GM11168 (cell line): Measurements from ENCODE around the gene ABCD1.
"Not testable (repeated sequence)": the region's sequence is repeated elsewhere in the genome, so short reads cannot be mapped to it uniquely, and the experiment has no call there.

ENCODE experiments used
- in situ Hi-C: fragments of 300-500 bp; cut with MboI; formaldehyde crosslinking; loops from one replicate; pipeline ENCODE4 v1.12.0; 2022; ENCODE audit warnings: low sequenced_read_pairs; ENCODE audit not compliant: unreplicated experiment

ABCD1 gene

DNA sequence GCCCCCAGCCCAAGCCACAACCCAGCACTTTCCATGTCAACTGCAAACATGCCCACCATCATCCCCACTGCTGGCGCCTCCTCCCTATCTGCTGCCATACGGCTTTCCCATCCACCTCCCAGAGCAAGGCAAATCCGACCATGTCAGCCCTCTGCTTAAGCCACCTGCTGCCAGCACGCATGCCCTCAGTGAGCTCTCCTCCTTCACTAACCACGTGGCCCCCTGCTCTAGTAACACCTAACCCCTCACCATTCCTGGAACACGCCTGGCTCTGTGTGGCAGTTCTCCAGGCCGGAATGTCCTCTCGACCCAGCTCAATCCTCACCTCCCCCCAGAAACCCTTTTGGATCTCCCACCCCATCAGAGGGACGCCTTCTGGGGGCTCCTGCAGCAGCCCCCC is 17.9 kb upstream of the ABCD1 start:
- in situ Hi-C loops, result no loop called here

DNA sequence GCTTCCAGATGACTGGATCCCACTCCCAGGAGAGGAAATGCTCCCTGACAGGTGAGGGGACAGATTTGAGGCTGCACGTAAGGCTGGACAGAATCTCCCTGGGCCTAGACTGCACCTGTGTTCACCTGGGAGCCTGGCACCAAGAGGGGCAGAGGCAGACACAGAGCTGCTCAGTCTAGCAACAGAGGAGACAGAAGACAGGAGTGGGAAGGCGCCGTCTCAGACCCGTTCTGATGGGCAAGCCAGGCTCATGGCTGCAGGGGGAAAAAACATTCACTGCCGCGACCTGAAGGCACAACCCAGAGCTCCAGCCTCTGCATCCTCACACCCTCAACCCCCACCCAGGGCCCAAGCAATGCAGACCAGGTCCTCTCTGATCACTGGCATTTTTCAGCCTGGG is 17.2 kb upstream of the ABCD1 start:
- in situ Hi-C loops, result no loop called here

DNA sequence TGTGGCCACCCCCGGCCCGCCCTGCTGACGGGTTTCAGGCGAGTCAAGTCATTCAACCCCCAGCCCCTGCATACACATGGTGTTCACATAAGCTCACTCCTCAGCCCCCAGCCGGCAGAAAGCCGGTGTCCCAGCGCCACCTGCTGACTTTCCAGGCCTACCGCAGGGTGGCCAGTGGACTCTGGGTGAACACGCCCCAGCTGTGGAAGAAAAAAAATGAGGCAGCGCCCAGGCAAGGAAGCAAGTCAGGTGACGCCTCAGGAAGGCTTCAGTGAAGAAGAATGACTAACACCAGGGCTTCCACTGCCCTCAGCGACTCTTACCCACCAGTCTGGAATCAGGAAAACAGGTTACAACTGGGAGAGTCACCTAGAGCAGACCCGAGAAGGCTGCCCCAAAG is 16.2 kb upstream of the ABCD1 start:
- in situ Hi-C loops, result no loop called here

DNA sequence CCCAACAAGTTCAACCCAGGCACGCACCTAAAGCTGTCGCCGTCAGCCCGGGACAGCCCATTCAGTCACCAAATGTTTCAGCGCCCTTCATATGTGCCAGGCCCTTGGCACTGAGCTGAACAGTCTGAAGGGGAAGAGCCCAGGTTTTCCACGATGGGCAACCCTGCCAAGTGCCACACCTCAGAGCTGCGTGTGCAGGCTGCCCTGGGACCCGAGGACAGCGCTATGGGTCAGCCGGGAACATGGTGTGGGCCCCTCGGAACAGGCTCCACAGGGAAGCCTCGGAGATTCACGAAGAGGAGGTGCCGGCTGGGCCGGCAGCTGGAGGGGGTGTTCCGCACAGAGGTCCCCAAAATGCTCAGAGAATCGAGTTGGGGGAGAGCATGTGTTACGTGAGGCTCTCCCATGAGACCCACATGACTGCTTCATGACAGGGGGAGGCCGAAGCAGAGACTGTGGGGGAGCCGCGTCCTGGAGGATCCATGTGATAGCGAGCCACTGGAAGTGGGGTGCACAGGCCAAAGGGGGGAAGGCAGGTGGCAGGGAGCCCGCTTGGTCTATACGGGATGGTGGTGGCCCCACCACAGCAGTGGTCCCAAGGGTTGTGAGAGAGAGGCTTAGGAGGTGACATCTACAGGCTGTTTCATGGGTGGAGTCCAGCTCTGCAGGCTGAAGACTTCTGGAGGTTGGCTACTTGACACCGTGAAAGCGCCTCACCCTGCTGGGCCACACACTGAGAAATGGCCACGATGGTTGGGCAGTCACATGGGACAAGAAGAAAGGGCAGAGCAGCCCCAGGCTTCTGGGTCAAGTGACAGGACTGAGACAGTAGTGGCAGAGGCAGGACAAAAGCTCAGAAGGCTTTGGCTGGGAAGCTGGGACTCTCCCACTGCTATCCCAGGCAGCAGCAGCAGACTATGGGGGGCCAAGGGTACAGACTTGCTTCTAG is 14.7 kb upstream of the ABCD1 start:
- in situ Hi-C loops, result no loop called here

DNA sequence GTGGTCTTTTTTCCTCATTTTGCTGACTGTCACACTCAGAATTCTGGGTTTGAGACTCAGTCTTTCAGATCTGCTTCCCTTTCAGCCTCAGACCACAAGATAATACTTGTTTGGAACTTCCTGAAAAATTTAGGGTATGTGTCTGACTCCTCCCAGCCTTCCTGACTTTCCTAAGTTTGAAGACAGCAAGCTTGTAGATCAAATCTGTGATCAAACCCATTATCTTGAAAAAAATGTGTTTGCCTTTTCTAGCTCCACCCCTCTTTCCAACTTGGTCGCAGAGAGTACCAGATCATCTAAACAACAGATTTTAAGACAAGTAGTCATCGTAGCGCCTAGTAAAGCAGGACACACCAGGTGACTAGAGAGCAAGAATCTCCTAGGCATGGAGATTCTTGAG is 10.4 kb upstream of the ABCD1 start:
- in situ Hi-C loops, result no loop called here

DNA sequence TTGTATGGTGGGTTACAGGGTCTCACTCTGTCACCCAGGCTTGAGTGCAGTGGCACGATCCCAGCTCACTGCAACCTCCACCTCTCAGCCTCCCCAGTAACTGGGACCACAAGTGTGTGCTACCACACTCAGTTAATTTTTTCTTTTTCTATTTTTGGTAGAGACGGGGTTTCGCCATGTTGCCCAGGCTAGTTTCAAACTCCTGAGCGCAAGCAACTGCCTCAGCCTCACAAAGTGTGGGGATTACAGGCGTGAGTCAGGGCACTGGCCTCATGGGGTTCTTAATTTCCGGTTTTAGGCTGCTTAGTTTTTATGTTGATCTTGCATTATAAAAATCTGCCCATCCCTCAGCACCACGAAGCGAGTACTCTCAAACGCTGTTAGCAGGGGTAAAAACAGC is 7.2 kb upstream of the ABCD1 start:
- in situ Hi-C loops, result no loop called here

DNA sequence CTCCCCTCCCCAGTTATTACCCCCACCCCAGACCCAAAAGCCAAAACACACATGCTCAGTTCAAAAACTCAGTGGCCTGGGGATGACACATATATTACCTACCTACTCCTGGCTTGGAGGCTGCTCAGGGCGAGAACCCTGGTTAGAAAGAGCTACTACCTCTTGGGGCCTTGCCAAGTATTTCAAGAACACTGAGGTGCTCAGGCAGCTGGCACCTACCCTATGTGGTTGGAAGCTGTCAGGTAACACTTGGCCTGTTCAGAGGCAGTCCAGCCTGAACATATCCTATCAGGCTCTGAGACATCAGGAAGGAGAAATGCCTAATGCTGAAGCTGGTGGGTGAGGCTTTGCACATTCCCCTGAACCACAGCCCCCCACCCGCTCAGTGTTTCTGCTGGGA is 5.4 kb upstream of the ABCD1 start:
- in situ Hi-C loops, result no loop called here

DNA sequence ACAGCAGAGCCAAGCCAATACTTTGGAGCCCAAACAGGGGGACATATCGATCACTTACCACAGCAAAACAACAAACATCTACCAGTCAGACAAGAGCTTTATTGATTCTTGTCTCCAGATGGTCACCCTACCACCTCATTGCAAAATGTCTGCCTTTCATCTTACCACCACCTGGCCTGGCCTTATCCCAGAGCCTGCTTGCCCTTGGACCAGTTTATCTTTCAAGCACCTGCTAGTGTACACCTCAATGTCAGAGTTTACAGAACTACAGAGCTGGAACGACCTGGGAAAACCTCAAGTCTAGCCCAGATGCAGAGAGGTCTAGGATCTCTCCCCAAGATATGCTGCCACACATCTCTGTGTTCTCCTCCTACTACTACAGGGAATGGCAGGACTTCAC is 5.0 kb upstream of the ABCD1 start:
- in situ Hi-C loops, result no loop called here

DNA sequence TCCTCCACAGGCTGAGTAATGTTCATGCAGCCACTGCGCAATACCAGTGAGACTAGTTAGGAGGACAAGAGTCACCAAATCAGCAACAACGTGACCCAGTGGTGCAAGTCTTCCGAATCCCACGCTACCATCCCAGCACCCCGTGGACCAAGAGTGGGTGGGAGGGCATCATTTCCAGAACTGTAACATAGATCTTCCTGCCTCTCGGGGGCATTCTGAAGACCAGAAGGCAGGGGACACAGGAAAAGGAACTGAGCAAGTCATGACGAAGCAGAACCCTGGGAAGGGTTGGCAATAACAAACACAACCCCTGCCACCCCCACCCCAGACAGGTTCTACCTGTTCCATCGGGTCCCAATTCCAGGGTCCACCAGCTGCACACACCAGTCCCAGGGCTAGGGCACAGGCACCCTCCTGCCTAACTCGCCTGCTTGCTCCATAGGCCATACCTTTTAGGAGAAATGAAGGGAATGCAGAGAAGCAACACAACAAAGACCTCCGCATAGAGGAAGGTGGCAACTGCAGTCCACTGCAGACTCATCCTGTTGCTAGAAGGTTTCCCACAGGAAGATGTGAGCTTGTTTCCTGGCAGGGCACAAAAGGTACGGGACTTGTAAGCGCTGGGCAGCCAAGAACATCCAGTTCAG is 1.8 kb upstream of the ABCD1 start:
- in situ Hi-C loops, result no loop called here

DNA sequence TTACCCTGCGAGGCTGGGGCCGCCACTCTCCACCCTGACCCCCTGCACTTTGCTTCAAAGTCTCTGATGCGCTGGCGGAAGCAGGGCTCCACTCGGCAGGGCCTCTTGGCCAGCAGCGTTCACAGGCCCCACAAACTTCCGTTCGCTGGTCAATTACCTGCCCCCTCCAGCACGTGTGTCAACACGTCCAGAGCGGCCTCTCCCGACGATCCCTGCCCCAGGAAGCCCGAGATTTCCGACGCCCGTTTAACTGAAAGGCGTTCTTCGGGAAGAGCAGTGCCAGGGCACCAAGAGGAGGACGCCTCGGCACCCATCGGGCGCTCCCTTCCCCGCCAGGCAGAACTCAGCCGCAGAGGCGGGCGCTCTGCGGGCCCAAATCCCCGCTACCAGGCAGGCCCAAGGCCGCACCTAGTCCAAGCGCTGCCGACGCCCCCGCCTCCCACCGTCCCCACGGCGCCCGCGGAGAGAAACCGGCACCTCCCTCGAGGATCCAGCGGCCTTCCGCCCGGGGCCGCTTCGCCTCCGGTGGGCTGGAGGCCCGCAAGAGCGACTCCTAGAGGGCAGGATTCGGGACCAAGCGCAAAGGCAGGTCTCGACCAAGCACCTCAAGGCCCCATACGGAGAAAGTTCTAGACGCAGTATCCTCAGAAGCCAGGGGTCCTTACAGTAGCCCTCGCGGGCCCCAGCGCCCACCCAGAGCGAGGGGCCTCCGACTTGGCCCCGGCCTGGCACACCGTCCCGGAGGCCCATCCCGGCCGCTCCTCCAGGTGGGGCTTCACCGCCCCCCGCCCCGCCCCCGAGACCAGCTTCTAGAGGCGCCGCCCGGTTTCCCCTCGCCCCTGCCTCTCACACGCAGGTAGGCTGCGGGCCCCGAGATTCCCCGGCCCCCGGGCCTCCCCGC is 1.1 kb upstream of the ABCD1 start:
- in situ Hi-C loops, result no loop called here

DNA sequence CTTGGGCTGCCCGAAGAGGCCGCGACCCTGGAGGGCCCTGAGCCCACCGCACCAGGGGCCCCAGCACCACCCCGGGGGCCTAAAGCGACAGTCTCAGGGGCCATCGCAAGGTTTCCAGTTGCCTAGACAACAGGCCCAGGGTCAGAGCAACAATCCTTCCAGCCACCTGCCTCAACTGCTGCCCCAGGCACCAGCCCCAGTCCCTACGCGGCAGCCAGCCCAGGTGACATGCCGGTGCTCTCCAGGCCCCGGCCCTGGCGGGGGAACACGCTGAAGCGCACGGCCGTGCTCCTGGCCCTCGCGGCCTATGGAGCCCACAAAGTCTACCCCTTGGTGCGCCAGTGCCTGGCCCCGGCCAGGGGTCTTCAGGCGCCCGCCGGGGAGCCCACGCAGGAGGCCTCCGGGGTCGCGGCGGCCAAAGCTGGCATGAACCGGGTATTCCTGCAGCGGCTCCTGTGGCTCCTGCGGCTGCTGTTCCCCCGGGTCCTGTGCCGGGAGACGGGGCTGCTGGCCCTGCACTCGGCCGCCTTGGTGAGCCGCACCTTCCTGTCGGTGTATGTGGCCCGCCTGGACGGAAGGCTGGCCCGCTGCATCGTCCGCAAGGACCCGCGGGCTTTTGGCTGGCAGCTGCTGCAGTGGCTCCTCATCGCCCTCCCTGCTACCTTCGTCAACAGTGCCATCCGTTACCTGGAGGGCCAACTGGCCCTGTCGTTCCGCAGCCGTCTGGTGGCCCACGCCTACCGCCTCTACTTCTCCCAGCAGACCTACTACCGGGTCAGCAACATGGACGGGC is 579 bp downstream of the ABCD1 start:
- in situ Hi-C loops, result no loop called here

DNA sequence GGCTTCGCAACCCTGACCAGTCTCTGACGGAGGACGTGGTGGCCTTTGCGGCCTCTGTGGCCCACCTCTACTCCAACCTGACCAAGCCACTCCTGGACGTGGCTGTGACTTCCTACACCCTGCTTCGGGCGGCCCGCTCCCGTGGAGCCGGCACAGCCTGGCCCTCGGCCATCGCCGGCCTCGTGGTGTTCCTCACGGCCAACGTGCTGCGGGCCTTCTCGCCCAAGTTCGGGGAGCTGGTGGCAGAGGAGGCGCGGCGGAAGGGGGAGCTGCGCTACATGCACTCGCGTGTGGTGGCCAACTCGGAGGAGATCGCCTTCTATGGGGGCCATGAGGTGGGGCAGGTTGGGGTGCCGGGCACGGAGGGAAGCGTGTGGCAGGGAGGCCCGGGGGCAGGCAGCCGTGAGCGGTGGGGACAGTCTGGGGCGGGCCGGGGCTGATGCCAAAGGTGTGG is 1.2 kb downstream of the ABCD1 start:
- in situ Hi-C loops, result no loop called here

DNA sequence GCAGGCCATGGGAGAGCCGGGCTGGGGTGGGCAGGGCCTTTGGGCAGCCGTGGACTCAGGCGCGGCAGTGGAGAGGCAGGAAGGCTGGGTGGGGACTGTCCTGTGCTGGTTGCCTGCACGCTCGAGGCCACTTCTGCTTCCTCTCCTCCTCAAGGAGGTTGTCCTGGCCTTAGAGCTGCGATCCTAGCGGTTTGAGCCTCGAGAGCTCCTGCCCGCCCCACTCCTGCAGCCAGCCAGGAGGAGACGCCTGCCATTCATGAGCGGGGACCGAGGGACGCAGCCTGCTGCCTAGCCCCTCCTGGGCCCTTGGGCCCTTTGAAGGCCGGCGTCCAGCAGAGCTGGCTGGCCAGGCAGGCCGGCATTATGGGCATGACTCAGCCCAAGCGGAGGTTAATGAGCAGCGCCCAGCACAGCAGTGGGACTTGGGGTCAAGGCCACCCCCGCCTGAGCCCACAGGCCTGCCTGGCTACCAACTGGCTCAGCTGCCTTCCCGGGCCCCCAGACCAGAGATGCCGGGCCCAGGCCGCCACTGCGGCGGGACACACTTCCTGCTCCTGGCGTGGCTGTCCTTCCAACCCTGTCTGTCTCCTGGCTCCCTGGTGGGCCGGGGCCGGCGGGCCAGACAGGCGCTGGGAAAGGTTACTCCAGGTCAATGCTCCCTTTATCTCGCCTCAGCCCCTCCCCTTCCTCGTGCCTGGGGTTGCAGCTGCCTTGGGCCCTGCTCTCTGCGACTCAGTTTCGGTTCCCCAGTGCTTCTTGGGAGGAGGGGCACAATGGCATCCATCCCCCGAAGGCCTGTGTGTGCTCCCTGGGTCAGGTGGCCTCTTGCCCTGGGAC is 1.8 kb downstream of the ABCD1 start:
- in situ Hi-C loops, result no loop called here

DNA sequence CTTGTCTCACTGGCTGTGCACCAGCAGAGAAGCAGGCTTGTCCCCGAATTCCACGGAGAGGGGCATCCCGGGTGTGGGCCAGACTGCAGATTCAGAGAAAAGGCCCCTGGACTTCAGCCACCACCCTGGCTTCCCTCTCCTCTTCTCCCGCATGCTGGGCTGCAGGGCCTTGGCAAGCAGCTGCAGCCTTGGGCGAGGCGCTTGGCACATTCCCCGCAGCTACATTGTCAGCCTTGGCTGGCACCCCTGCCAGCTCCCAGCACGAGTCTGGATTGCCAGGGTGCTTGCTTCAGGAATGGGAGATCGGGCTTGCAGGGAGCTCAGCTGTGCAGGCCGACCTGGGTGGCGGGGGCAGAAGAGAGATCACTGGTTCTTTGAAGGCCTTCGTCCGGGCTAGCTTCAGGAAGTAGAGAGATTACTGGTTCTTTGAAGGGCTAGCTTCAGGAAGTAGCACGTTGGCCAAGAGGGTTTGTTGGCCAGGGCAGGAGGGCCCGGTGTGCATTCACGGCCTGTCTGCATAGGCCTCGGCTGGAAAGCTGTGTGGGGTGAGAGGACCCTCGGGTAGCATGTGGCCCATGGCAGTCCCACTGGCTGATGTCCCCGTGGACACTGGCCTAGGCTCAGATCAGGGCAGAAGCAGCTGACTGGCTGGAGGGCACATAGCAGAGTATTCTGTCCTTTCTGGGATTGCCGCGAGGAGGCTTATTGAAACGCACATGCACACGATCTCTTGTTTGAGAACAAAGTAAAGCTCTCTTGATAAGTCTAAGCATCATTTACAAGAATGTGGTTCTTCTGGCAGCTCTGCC is 2.7 kb downstream of the ABCD1 start:
- in situ Hi-C loops, result no loop called here

DNA sequence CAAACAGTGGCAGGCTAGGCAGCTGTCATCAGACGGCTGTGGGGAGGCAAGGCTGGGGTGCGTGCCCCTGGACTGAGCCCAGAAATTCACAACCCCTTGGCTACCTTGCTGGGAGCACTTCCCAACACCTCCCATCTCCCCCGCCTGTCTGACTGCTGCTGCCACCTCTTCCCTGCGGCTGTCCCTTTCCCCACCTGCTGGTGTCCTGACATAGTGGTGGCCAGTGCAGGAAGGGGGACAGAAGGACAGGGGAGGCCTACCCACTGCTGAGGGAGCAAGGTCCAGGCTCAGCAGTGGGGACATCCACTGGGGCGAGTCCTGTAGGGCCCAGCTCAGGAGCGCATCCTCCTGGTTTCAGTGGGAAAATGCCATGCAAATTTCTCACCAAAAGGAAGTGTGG is 3.4 kb downstream of the ABCD1 start:
- in situ Hi-C loops, result no loop called here

DNA sequence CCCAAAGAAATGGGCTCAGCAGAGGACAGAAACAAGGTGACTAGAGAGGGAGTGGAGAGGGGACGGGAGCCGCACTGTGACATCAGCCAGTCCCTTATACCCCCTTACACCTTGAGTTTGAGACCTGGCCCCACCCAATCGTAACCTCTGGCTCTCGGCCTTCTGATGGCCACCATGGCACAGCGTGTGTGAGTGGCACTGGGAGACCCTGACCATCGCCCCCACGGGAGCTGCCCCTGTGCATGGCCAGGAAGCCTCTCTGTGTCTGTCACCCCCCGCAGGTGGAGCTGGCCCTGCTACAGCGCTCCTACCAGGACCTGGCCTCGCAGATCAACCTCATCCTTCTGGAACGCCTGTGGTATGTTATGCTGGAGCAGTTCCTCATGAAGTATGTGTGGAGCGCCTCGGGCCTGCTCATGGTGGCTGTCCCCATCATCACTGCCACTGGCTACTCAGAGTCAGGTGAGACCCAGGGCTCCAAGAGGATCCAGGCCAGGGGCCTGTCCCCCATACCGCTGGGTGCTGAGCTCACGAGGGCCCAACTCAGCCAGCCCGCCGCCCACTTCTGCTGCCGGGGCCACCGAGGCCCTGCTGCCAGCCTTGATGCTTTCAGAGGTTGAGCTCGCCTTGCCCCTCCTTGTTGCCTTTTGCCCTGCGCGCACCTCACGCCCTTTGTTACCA is 4.4 kb downstream of the ABCD1 start:
- in situ Hi-C loops, result no loop called here

DNA sequence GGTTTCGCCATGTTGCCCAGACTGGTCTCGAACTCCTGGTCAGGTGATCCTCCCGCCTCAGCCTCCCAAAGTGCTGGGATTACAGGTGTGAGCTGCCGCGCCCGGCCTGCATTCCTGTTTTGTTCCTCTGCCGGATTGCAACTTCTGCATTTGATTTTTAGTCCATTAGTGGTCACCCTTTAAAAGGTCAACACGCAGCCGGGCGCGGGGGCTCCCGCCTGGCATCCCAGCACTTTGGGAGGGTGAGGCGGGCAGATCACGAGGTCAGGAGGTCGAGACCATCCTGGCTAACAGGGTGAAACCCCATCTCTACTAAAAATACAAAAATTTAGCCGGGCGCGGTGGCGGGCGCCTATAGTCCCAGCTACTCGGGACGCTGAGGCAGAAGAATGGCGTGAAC is 5.5 kb downstream of the ABCD1 start:
- in situ Hi-C loops, result not testable (repeated sequence)
